ENCODE data around the gene NHS. TPM values are rescaled to one million over a fixed set of nuclear protein-coding genes. Genes with fewer than 3 reads are reported as not detected.

The NHS gene
- total RNA-seq, 1 donor from 2014 or later = 8.3 TPM

- Mint-ChIP-seq H3K4me1 (no peaks in the 10 kb centered on the region), H3K9me3 (no peaks in the 10 kb centered on the region), H3K36me3 (no peaks in the 10 kb centered on the region), H3K27ac (no peak overlapping the region), H3K27me3 (ENCODE audit: low read depth) (no peaks in the 10 kb centered on the region), H3K4me3 (no peak overlapping the region)
- TF ChIP-seq CTCF (IDR thresholded peaks at IDR 0.05; ENCODE audit: unreplicated experiment) = no peak
- no peak for DNase-seq (ENCODE audit: low spot score in 2 of 2, unreplicated experiment in 2 of 2)
These were observed 87.9 kb downstream of the NHS start for GRCh38 chrX:17462881-17463280.

- TF ChIP-seq CTCF (IDR thresholded peaks at IDR 0.05; ENCODE audit: unreplicated experiment) = no peak
- Mint-ChIP-seq H3K36me3 (no peaks in the 10 kb centered on the region), H3K27ac (no peak overlapping the region), H3K4me3 (no peak overlapping the region), H3K4me1 (no peaks in the 10 kb centered on the region), H3K9me3 (no peaks in the 10 kb centered on the region), H3K27me3 (ENCODE audit: low read depth) (no peaks in the 10 kb centered on the region)
- no peak for DNase-seq (ENCODE audit: low spot score in 2 of 2, unreplicated experiment in 2 of 2)
These were observed 89.2 kb downstream of the NHS start for GRCh38 chrX:17464194-17464593.

GRCh38 chrX:17465201-17465600 is 90.2 kb downstream of the NHS start:
- H3K36me3 Mint-ChIP-seq = no peaks in the 10 kb centered on the region
- no peak overlapping the region for H3K27ac Mint-ChIP-seq
- H3K9me3 Mint-ChIP-seq = no peaks in the 10 kb centered on the region
- DNase-seq (ENCODE audit: low spot score in 2 of 2, unreplicated experiment in 2 of 2) = no peak
- H3K27me3 Mint-ChIP-seq (ENCODE audit: low read depth) = no peaks in the 10 kb centered on the region
- no peaks in the 10 kb centered on the region for H3K4me1 Mint-ChIP-seq
- no peak overlapping the region for H3K4me3 Mint-ChIP-seq
- no peak for TF ChIP-seq CTCF (IDR thresholded peaks at IDR 0.05; ENCODE audit: unreplicated experiment)

- Mint-ChIP-seq H3K4me1 (no peaks in the 10 kb centered on the region), H3K27ac (no peak overlapping the region), H3K4me3 (no peak overlapping the region), H3K27me3 (ENCODE audit: low read depth) (no peaks in the 10 kb centered on the region), H3K9me3 (no peaks in the 10 kb centered on the region), H3K36me3 (no peaks in the 10 kb centered on the region)
- TF ChIP-seq CTCF (IDR thresholded peaks at IDR 0.05; ENCODE audit: unreplicated experiment) = no peak
- no peak for DNase-seq (ENCODE audit: low spot score in 2 of 2, unreplicated experiment in 2 of 2)
These were observed 90.8 kb downstream of the NHS start for GRCh38 chrX:17465802-17466201.

- Mint-ChIP-seq H3K4me1 (peaks cover 2% of the 10 kb centered on the region), H3K27me3 (ENCODE audit: low read depth) (no peaks in the 10 kb centered on the region), H3K9me3 (no peaks in the 10 kb centered on the region), H3K27ac (no peak overlapping the region), H3K36me3 (no peaks in the 10 kb centered on the region), H3K4me3 (no peak overlapping the region)
- no peak for DNase-seq (ENCODE audit: low spot score in 2 of 2, unreplicated experiment in 2 of 2)
- no peak for TF ChIP-seq CTCF (IDR thresholded peaks at IDR 0.05; ENCODE audit: unreplicated experiment)
These were observed 95.1 kb downstream of the NHS start for GRCh38 chrX:17470136-17470535.

- TF ChIP-seq CTCF (IDR thresholded peaks at IDR 0.05; ENCODE audit: unreplicated experiment) = no peak
- DNase-seq (ENCODE audit: low spot score in 2 of 2, unreplicated experiment in 2 of 2) = no peak
- Mint-ChIP-seq H3K9me3 (no peaks in the 10 kb centered on the region), H3K36me3 (no peaks in the 10 kb centered on the region), H3K4me3 (no peak overlapping the region), H3K27ac (no peak overlapping the region), H3K27me3 (ENCODE audit: low read depth) (no peaks in the 10 kb centered on the region), H3K4me1 (peaks cover 9% of the 10 kb centered on the region)
These were observed 96.1 kb downstream of the NHS start for GRCh38 chrX:17471121-17471520.

Data from mesothelial cell of epicardium (in vitro differentiated cells).